CD1c-positive myeloid dendritic cell (primary cell): Measurements from ENCODE around the gene PSMB11.
"Not testable (repeated sequence)": the region's sequence is repeated elsewhere in the genome, so short reads cannot be mapped to it uniquely, and the experiment has no call there.

ENCODE experiments used
- DNase-seq: peaks from one replicate; pipeline ENCODE4 v3.0.0-alpha.2; 2016; ENCODE audit errors: extremely low spot score

Gene PSMB11, protein sequence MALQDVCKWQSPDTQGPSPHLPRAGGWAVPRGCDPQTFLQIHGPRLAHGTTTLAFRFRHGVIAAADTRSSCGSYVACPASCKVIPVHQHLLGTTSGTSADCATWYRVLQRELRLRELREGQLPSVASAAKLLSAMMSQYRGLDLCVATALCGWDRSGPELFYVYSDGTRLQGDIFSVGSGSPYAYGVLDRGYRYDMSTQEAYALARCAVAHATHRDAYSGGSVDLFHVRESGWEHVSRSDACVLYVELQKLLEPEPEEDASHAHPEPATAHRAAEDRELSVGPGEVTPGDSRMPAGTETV

GRCh38 chr14:23042162-23042965, at the start of gene PSMB11:
Gene PSMB11, plus strand, starts transcription at chr14:23042212. Its CDS starts 14 bp downstream, at chr14:23042226.
- DNase-seq, result no peak

- no peak for DNase-seq
Measured at GRCh38 chr14:22993517-22993916, 48.5 kb upstream of the PSMB11 start.

DNA sequence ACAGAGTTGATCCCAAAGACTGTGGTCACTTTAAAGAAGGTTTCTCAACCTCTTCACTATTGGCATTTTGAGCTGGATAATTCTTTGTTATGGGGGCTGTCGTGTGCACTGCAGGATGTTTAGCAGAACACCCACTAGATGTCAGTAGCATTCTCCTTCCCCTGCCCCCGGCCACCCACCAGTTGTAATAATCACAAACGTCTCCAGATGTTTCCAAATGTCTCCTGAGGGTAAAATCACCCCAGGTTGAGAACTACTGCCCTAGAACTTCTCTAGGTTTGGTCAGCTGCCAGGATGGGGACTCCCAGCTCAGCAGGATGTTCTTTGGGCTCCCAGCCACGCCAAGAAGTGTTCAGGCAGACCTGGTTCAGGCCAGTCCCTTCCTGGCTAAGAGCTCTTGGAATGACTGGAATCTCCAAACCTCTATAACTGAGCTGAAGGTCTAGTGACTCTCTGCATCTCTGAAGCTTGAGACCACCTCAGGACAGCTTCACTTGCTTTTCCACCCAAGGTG, 47.2 kb upstream of the PSMB11 start:
- no peak for DNase-seq

DNA sequence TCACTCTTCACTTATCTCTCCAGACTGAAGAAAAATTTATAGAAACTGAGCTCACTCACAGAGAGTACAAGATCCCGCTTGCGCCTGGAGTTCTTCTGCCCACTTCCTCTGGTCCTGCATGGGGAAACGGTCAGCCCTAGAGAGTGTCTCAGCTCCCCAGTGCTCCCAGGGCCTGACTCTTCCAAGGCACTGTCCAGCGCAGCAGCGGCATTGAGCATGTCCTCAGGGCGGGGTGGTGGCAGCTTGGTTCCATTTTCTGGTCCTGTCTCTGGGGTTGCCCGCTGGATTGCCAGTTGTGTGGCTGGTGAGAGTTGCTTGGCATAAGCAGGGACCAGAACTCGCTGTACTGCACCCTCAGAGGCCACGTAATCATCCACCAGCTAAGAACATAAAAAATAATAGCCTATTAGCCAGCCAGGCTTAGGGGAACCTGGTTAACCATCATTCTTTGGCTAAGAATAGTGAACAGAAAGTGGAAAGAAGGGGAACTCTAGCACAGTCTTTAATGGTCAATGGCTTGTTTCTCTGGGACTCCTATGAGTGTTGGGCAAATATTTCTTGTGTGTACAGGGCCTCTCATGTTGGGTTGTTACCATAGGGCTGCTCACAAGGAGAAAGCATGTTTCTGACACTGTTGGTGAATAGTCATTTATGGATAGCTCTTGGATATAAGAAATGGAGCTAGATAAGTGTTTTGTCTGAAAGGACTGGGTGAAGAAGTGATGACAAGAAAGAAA, 46.0 kb upstream of the PSMB11 start:
- DNase-seq, result no peak

DNA sequence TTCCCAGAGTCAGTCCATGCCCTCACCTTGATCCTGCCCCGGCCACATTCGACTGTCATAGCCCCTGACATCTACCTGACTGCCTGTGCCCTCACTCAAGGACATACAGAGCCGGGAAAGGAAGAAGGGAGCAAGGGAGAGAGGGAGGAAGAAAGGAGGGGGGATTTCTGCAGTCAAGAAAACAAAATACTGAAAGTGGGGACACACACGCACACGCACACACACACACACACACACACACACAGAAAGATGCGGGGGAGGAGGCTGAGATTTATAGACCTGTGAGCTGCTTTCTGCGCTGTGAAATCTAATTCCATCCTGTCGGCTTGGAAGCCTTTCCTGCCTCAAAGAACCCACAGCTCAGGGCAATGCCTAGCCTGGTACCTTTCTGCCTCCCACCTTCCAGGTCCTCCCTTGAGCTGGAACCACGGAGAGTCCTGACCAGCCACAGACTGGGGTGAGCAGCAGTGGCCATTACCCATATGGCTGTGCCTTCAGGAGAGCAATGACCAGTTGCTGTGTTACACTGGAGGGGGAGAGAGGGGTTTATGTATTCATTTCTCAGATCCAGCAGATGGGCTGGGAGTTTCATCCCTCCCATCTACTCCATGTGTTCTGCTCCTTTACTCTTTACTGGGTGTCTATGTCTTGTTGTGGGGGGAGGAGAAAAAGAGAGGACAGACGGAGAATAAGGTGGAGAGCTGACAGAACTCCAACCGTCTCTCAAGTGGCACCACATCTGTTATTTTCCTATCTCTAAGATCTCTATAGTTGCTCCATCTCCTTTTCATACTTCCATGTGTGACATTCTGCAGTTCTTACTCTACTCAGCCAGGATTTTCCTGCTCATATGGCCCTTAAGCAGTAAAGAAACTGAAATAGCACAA, 45.0 kb upstream of the PSMB11 start:
- no peak for DNase-seq

- DNase-seq, result no peak
Measured at GRCh38 chr14:22997676-22998323, 44.2 kb upstream of the PSMB11 start.

DNA sequence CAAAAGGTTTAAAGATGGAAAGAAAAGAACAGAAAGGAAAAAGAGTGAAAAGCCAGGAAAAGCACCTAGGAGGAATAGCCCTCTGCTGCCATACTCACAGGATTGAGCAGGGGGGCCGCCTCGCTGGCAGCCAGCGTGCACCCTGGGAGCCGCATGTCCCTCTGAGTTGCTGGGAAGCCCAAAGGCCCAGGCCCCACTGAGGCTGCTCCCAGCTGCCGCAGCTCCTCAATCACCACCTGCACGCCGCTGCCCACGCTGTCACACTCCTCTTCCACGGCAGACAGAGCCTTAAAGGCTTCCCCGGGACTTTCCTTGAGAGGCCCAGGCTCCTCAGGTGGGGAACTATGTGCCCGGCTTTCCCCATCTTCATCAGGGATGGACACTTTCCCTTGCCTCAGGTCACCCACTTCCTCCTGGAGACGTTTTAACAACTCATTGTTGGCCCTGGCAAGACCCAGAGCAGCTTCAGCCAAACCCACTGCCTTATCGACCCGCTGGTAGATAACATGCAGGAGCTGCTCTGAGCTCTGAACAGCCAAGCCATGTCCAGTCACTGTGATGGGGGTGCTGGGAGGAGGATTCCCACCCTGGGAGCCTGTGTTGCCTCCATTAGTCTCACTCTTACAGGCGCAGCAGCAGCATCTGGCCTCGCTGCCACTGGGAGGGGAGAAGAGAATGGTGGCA, 43.5 kb upstream of the PSMB11 start:
- no peak for DNase-seq

GRCh38 chr14:23000860-23001259, 41.2 kb upstream of the PSMB11 start:
- DNase-seq, result no peak

- no peak for DNase-seq
Measured at GRCh38 chr14:23002592-23002991, 39.4 kb upstream of the PSMB11 start.

DNA sequence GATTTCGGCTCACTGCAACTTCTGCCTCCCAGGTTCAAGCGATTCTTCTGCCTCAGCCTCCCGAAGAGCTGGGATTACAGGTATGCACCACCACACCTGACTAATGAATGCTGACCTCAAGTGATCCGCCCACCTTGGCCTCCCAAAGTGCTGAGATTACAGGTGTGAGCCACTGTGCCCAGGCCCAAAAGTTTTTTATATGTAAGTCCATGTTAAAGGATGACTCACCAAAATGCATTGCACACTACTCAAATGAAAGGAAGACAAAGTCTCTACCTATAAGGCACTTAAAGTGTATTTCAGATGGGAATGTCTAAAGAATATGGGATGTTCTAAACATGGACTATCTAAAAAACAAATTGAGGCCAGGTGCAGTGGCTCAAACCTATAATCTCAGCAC, 37.7 kb upstream of the PSMB11 start:
- DNase-seq, result not testable (repeated sequence)

GRCh38 chr14:23005451-23006187, 36.4 kb upstream of the PSMB11 start:
- no peak for DNase-seq

GRCh38 chr14:23006188-23006534, 35.9 kb upstream of the PSMB11 start:
- DNase-seq, result no peak

- DNase-seq, result peak; percentile 99
Measured at GRCh38 chr14:23006544-23007419, 35.2 kb upstream of the PSMB11 start.

DNA sequence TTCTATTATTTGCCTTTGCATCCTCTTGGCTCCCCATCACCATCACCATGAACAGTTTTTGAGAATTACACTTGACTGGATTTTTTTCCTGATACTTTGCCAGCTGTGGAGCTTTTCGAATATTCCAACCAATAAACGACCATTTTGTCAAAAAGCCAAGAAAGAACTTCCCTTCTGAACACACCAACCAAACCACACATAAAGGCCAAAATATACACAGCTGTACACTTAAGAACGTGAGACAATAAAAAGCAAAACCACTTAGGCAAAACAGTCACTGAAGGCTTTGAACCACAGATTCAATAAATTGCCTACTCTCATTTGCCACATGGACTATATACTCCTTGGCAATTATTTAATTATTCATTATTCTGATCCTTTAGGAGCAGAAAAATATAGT, 33.2 kb upstream of the PSMB11 start:
- DNase-seq, result no peak

DNA sequence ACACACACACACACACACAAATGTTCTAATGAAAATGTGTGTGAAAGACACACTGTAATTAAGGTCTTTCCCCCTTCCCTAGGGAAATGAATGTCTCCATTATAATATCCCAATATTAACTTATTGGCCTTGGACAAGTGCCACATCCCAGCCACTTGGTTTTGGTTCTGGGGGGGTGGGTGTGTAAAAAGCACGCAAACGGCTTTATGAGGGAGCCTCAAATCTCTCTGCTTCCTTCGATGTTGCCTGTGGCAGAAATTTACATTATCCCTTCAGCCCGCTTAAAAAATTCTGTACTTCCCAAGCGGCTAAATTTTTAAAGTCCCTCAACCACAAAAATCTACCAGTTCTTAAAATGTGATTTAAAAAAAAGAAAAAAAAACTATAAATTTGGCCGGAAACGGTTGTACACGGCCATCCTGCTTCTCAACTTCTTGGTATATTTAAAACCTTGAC, 32.5 kb upstream of the PSMB11 start:
- DNase-seq, result no peak

- peak; percentile 72 for DNase-seq
Measured at GRCh38 chr14:23009939-23010726, 31.9 kb upstream of the PSMB11 start, which contains the start of gene C14orf93. Gene C14orf93, minus strand, starts transcription at chr14:23010143. Its CDS starts 11,120 bp downstream, at chr14:22999023.

GRCh38 chr14:23013054-23013748, 28.8 kb upstream of the PSMB11 start:
- DNase-seq, result no peak
